NCI-H2227 (cell line): Measurements from ENCODE around the gene RBM15B.
"Not testable (repeated sequence)": the region's sequence is repeated elsewhere in the genome, so short reads cannot be mapped to it uniquely, and the experiment has no call there.

Experiments used
- DNase-seq: peaks from one replicate; lab custom pipeline; 2025; ENCODE audit not compliant: unreplicated experiment; lab: John Stamatoyannopoulos, UW

RBM15B gene

GRCh38 chr3:51378726-51379125, 12.4 kb upstream of the RBM15B start:
- DNase-seq = no peak

GRCh38 chr3:51379301-51379700, 11.8 kb upstream of the RBM15B start:
- DNase-seq = no peak

GRCh38 chr3:51379746-51380455, 11.2 kb upstream of the RBM15B start:
- DNase-seq = no peak

DNA sequence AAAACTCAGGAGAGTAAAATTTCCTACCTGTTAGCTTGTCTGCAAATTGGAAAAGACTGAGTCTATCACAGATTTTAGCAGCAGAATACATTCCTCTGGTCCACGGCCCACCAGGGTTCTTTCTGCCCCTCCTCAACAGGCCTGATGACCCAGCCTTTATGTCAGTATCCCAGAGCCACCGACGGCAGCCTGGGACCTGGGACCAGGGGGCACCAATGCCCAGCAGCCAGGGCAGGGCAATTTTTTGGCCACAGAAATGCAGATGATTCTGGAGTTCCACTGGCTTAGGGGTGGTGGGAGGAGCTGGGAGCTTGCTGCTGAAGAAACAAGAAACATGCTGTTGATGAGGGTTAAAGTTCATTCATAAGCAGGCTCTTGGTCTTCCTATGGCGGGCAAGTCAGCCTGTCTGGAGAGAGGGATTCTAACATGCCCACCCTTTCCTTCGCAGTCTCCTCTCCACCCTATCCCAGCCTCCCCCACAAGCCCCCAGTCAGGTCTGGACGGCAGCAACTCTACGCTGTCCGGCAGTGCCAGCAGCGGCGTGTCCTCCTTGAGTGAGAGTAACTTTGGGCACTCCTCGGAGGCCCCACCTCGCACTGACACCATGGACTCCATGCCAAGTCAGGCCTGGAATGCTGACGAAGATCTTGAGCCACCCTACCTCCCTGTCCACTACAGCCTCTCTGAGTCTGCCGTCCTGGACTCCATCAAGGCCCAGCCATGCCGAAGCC, 10.3 kb upstream of the RBM15B start:
- DNase-seq = no peak

GRCh38 chr3:51381333-51381705, 9.8 kb upstream of the RBM15B start:
- no peak for DNase-seq

GRCh38 chr3:51382076-51382745, 8.9 kb upstream of the RBM15B start:
- no peak for DNase-seq

DNA sequence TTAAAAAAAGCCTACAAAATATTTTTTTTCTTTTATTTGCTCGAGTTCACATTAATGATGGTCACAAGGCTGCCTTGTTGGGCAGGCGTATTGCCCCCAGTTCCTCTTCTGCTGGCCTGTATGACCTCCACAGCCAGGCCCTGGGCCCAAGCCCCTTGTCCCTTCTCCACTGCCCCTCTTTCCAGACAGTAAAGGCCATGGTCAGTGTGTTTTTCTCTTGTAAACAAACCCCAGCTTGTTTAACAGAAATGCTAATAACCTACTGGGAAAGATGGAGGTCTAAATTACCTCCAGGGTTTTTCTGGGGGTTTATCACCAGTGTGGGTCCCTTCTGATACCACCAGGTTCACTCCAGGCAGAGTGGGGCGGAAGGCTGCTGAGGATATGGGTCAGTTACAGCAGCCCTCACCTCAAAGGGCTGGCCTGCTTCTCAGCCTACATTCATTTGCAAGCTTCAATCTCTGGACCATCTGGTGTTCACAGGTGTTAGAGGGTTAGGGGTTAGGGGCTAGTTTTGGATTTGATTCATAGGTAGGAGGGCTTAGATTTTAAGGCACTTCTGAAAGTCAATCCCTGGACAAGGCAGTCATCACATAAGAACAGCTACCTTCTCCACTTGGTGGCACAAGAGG, 8.0 kb upstream of the RBM15B start:
- DNase-seq = no peak

- peak; percentile 53 for DNase-seq
These were observed 6.9 kb upstream of the RBM15B start for GRCh38 chr3:51384055-51384725.

- peak; percentile 95 for DNase-seq
These were observed 6.2 kb upstream of the RBM15B start, which contains the start of gene MANF for GRCh38 chr3:51384726-51385473. Gene MANF, plus strand, starts transcription at chr3:51385291. Its CDS starts 52 bp downstream, at chr3:51385343.

DNA sequence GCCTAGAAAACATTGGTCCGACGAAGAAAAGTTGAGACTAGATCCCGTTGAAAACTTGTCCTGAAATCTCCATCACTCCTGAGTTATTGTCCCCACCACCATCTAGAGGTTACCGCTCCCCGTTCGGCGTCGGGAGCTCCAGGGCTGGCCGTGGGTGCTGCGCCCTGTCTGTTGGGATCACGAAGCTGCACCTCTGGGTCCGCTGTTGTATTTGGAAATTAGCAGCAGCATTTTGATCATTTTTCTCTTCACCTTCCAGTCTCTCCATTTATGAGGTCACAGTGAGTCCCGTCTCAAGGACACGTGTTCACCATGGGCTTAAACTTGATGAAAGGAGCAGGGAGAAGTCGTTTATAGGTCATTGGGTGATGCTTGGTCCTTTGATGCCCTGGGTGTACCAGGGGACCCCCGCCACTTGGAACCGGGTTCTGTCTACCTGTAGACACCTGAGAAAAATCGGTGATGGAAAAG, 5.4 kb upstream of the RBM15B start:
- DNase-seq = no peak

DNA sequence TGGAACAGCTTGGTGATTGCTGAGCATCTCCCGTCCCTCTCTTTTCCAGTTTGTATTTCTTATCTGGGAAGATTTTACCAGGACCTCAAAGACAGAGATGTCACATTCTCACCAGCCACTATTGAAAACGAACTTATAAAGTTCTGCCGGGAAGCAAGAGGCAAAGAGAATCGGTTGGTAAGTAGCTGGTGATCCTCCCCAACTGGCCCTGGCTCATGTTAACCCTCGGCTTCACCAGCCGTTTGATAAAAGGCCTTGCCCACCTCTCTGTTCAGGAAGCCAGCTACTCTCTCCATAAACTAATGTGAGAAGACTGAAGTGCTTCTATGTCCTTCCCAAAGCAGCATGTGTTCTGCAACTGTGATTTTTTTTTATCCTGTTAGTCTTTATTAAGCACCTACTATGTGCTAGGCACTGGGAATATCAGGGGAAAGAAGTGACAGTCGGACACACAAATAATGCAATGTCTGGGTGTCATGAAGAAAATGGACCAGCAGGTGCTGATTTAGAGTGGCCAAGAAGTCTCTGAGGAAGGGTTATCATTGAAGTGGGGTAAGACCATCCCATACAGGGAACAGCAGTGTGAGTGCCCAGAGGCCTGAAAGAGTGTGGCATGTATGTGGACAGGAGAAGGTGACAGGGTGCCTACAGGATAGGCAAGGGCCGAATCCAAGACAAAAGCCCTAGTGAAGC, 4.8 kb upstream of the RBM15B start:
- DNase-seq = no peak

GRCh38 chr3:51386852-51387229, 4.2 kb upstream of the RBM15B start:
- no peak for DNase-seq

DNA sequence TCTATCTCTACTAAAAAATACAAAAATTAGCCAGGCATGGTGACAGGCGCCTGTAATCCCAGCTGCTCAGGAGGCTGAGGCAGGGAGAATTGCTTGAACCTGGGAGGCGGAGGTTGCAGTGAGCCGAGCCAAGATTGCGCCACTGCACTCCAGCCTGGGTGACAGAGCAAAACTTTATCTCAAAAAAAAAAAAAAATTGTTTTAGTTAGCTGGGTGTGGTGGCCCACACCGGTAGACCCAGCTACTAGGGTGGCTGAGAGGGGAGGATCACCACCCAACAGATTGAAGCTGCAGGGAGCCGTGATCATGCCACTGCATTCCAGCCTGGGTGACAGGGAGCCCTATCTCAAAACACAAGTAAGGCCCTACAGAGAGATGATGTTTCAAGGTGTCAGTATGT, 3.8 kb upstream of the RBM15B start:
- DNase-seq = not testable (repeated sequence)

DNA sequence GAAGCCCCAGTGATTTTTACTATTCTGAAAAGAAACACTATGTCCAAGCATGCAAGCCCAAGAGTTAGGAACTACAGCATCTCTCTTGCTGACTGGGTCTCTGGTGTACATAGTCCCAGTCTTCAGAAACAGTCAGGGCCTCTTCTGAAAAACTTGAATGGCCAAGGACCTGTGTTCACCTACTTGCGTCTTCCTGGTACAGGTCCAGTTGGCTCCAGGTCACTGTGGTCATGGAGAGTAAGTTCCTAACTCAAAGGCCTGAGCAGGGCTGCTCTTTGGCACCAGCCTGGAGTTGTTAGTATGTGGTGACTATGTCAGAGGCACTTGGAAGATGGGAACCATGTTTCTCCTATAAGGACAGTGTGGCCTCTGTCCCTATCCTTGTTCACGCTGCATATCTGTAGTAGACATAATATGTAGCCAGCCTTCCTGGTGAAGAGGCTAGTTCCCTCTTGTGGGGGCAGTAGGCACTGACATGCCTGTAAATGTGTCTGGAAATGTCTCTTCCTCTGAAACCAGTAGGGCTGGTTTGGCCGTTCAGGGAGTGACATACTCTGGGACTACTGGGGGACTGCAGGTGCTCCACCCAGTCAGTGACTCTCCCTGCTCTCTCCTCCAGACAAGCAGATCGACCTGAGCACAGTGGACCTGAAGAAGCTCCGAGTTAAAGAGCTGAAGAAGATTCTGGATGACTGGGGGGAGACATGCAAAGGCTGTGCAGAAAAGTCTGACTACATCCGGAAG, 2.6 kb upstream of the RBM15B start:
- peak; percentile 12 for DNase-seq

DNA sequence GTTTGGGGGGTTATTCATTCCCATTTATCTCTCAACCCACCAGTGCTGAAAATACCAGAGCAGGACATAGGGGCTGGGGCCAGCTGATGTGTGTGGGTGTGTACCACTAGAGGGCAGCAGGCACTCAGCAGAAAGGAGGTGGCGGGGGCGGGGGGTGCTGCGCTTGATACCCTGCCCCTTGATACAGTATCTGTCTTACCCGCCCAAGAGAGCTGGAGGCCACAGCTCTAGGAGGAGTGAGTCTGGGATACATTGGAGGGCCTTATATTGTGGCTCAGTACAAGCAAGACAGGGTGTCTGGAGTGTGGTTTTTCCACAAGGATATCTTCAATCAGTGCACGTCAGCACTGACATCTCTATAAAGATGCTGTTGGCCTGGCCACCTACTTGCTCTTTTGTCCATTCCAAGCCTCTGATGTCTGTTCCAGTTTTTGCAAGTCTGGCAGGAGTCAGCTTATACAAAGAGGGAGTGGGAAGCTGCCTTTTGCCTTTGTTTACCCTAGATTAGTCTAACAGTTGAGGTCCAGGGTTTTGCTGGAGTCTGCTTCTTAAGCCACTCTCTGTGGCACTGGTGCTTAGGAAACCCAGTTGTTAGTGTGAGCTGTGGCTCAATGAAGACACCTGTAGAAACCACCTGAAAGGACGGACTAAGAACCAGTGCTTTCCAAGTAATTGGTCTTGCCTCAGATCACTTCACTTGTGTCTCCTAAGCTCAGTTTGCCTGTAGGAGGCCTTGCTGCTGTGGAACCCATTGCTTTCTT, 1.5 kb upstream of the RBM15B start:
- peak; percentile 61 for DNase-seq

DNA sequence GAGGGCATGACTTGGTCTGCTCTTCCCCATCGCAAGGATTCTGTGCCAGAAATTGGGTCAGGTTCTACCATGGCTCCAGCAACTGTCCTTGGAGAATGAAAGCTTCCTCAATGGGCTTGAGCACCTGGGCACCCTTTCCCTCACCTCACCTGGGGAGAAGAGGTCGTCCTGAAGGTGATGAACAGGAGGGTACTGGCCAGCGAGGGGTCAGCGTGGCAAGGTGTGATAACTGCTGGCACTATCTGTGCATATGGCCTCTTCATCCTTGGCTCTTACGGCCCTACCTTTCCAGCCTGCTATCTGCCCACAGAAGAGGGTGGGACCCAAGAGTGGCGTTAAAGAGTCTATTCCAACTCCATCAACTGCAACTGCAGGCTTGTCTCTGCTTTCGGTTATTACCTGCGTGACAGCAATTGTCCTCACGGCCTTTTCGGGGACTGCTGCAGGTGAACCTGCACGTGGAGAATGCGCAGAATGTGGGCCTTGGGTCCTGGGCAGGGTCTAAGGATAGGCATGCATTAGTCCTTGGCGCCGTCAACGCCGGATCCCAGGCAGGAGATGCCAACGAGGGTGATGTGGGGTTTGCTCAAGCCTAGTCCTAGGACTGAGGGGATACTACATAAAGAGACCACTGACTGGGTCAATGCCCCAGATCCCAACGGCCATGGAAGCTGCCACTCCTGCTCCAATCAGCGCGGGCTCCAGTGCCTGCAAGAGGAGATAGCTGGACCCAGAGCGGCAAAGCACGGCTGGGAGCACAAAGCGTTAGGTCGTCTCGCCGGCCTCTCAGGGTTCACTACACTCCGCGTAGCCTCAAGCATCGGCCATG, 625 bp upstream of the RBM15B start:
- DNase-seq = no peak
